HCT116 (cell line): ENCODE measurements around the gene TAF9B. TPM values are rescaled to one million over a fixed set of nuclear protein-coding genes. Genes with fewer than 3 reads are reported as not detected.
"Not testable (repeated sequence)": the region's sequence is repeated elsewhere in the genome, so short reads cannot be mapped to it uniquely, and the experiment has no call there.

Experiments used
- ATAC-seq: fragments of 200-7000 bp; cut with Tn5 transposase; 2 replicates; pipeline ENCODE4 v1.9.1; 2020; ENCODE audit warnings: mild to moderate bottlenecking, moderate library complexity
- BruUV-seq: library from RNA; stranded (reverse); fragments of 400-500 nt; replicated peaks from 2 replicates; lab custom pipeline; 2021; lab: Mats Ljungman, UMichigan
- CTCF ChIA-PET: fragments of 300-600 bp; sonication (Branson Sonifier 250); formaldehyde crosslinking; loops from one replicate; lab custom pipeline; 2021; ENCODE audit warnings: antibody characterized with exemption; lab: Charles Lee
- POLR2A ChIA-PET: fragments of 300-600, 350-600 bp; sonication (Branson Sonifier 250); formaldehyde crosslinking; loops from one replicate; lab custom pipeline; 2021; ENCODE audit warnings: antibody characterized with exemption; lab: Charles Lee
- RAD21 ChIA-PET, 2 experiments: fragments of 300-600 bp; sonication (Branson Sonifier 250); formaldehyde crosslinking; loops; one replicate each; lab custom pipeline; 2023; ENCODE audit warnings: low total read pairs in 2 of 2; ENCODE audit not compliant: uncharacterized antibody in 2 of 2, unreplicated experiment in 2 of 2, low non-redundant PET in 1 of 2; lab: Charles Lee
- DNase-seq: peaks from one replicate; pipeline ENCODE4 v3.0.0-alpha.2; 2010; ENCODE audit warnings: low read depth, low spot score
- H2AFZ ChIP-seq: fragments of 200-600 bp; shearing (Covaris generic), sonication (generic); 2 replicates; pipeline ENCODE4 v1.6.1; 2017; ENCODE audit warnings: low read depth, mixed run types, mixed read lengths, antibody characterized with exemption, low read length; ENCODE audit not compliant: poor library complexity, severe bottlenecking
- H3K27ac ChIP-seq: 2 replicates; pipeline ENCODE4 v1.5.1; 2012; ENCODE audit warnings: low read depth, low read length
- H3K27me3 ChIP-seq: fragments of 200-600 bp; sonication (generic); 2 replicates; pipeline ENCODE4 v1.6.1; 2016; ENCODE audit warnings: mixed run types, low read length, mixed read lengths; ENCODE audit not compliant: insufficient read depth
- H3K36me3 ChIP-seq, 2 experiments: fragments of 200-500 bp in 1 of 2; fragments of 200-600 bp in 1 of 2; sonication (Bioruptor generic) in 1 of 2; sonication (generic) in 1 of 2; 2 replicates each; pipeline versions ENCODE4 v1.5.1 to v1.6.1; 2014 to 2016; ENCODE audit warnings: low read length in 2 of 2, inconsistent platforms in 1 of 2, mixed read lengths in 1 of 2, mixed run types in 1 of 2; ENCODE audit not compliant: insufficient read depth in 2 of 2, control insufficient read depth in 1 of 2
- H3K4me1 ChIP-seq, 2 experiments: fragments of 200-600 bp in 1 of 2; sonication (generic) in 1 of 2; 2 replicates each; pipeline versions ENCODE4 v1.5.1 to v1.6.1; 2012 to 2017; ENCODE audit warnings: low read length in 2 of 2, inconsistent platforms in 1 of 2, mild to moderate bottlenecking in 1 of 2, mixed read lengths in 1 of 2, mixed run types in 1 of 2, moderate library complexity in 1 of 2; ENCODE audit not compliant: insufficient read depth in 2 of 2, control insufficient read depth in 1 of 2
- H3K4me2 ChIP-seq: fragments of 200-600 bp; sonication (generic); 2 replicates; pipeline ENCODE4 v1.6.1; 2017; ENCODE audit warnings: mixed run types, low read length, mixed read lengths
- H3K4me3 ChIP-seq, 2 experiments: fragments of 200-600 bp in 1 of 2; sonication (generic) in 1 of 2; replicated peaks in 1 of 2; 2 replicates each; pipeline ENCODE4 v1.5.1; 2011 to 2016; ENCODE audit warnings: low read length in 2 of 2, control low read depth in 1 of 2, low read depth in 1 of 2, mild to moderate bottlenecking in 1 of 2, mixed read lengths in 1 of 2, mixed run types in 1 of 2
- H3K79me2 ChIP-seq: fragments of 200-600 bp; sonication (generic); 2 replicates; pipeline ENCODE4 v1.6.1; 2017; ENCODE audit warnings: mild to moderate bottlenecking, mixed run types, low read length, moderate library complexity, mixed read lengths; ENCODE audit not compliant: insufficient read depth
- H3K9ac ChIP-seq: fragments of 200-600 bp; sonication (generic); 2 replicates; pipeline ENCODE4 v1.6.1; 2016; ENCODE audit warnings: low read length, mixed read lengths
- H3K9me2 ChIP-seq: fragments of 200-600 bp; sonication (generic), shearing (Covaris generic); 2 replicates; pipeline ENCODE4 v1.6.1; 2017; ENCODE audit warnings: mixed run types, mild to moderate bottlenecking, moderate library complexity; ENCODE audit not compliant: insufficient read depth
- H3K9me3 ChIP-seq, 2 experiments: fragments of 200-500 bp in 1 of 2; fragments of 200-600 bp in 1 of 2; sonication (Bioruptor generic) in 1 of 2; sonication (generic) in 1 of 2; 2 replicates each; pipeline ENCODE4 v1.6.1; 2014 to 2017; ENCODE audit warnings: low read length in 2 of 2, mixed read lengths in 2 of 2, inconsistent platforms in 1 of 2, low read depth in 1 of 2, mild to moderate bottlenecking in 1 of 2, mixed run types in 1 of 2, moderate library complexity in 1 of 2; ENCODE audit not compliant: control insufficient read depth in 1 of 2, insufficient read depth in 1 of 2
- H4K20me1 ChIP-seq: fragments of 200-600 bp; sonication (generic), shearing (Covaris generic); 2 replicates; pipeline ENCODE4 v1.6.1; 2017; ENCODE audit warnings: mixed run types, mild to moderate bottlenecking, moderate library complexity; ENCODE audit not compliant: insufficient read depth
- CBX3 ChIP-seq: IDR thresholded peaks from 2 replicates; pipeline ENCODE4 v1.6.1; 2012; ENCODE audit warnings: low read depth
- FOSL1 ChIP-seq: IDR thresholded peaks from 2 replicates; pipeline ENCODE4 v1.6.1; 2012; ENCODE audit warnings: low read depth
- POLR2A ChIP-seq: IDR thresholded peaks from 2 replicates; pipeline ENCODE4 v1.7.0; 2011; ENCODE audit warnings: borderline replicate concordance; ENCODE audit not compliant: insufficient read depth, insufficient read length; ENCODE audit errors: extremely low read depth
- POLR2AphosphoS5 ChIP-seq: IDR thresholded peaks from 2 replicates; pipeline ENCODE4 v1.6.1; 2011; ENCODE audit warnings: mild to moderate bottlenecking, low read depth, low read length, moderate library complexity
- REST ChIP-seq: IDR thresholded peaks from 2 replicates; pipeline ENCODE4 v1.6.1; 2012; ENCODE audit warnings: low read depth
- SIN3A ChIP-seq: IDR thresholded peaks from 2 replicates; pipeline ENCODE4 v1.6.1; 2012; ENCODE audit warnings: low read depth
- SRF ChIP-seq: IDR thresholded peaks from 2 replicates; pipeline ENCODE4 v1.6.1; 2012; ENCODE audit warnings: low read depth
- ZFX ChIP-seq: fragments of 450-650 bp; IDR thresholded peaks from 2 replicates; pipeline ENCODE4 v1.6.1; 2017
- ZNF274 ChIP-seq: fragments of 200-500 bp; sonication (Bioruptor generic); IDR thresholded peaks from 2 replicates; pipeline ENCODE4 v1.6.1; 2014; ENCODE audit warnings: mild to moderate bottlenecking, low read depth, low read length, inconsistent platforms
- intact Hi-C: fragments of 100-400 bp; cut with micrococcal nuclease; formaldehyde crosslinking; loops from 2 replicates; pipeline ENCODE4 v1.10.0; 2022
- total RNA-seq: library from RNA; stranded (reverse); gene quantifications from one replicate; pipeline ENCODE4 v1.2.1, GENCODE V29; 2021; ENCODE audit not compliant: unreplicated experiment

Gene TAF9B
- total RNA-seq, 1 experiment from 2014 or later, result 16.2 TPM

- H3K4me2 ChIP-seq, result no peak overlapping the region
- no peaks in the 10 kb centered on the region for H3K79me2 ChIP-seq
- H3K9ac ChIP-seq, result no peak overlapping the region
- H2AFZ ChIP-seq, result no peak overlapping the region
- no peaks in the 10 kb centered on the region for H3K27me3 ChIP-seq
- DNase-seq (no peak), ATAC-seq (no peak)
- intact Hi-C loops, result no loop called here
- H3K36me3 ChIP-seq, result no peaks in the 10 kb centered on the region
- H3K4me3 ChIP-seq, result no peak overlapping the region
- H3K27ac ChIP-seq, result no peak overlapping the region
- TF ChIP-seq REST, result no peak
- TF ChIP-seq ZFX, result no peak
- H4K20me1 ChIP-seq, result no peaks in the 10 kb centered on the region
- ChIA-PET CTCF (no interaction called here), POLR2A (no interaction called here), RAD21 (no interaction called here)
- no peaks in the 10 kb centered on the region for H3K4me1 ChIP-seq
- no TSS peak for BruUV-seq
- H3K9me3 ChIP-seq, result no peaks in the 10 kb centered on the region
- H3K9me2 ChIP-seq, result no peaks in the 10 kb centered on the region
Measured at GRCh38 chrX:78168065-78168464, 28.6 kb upstream of the TAF9B start.

GRCh38 chrX:78165425-78165824, 26.0 kb upstream of the TAF9B start:
- H3K9ac ChIP-seq, result no peak overlapping the region
- ChIA-PET RAD21 (no interaction called here), POLR2A (no interaction called here), CTCF (no interaction called here)
- no peaks in the 10 kb centered on the region for H3K36me3 ChIP-seq
- H3K4me1 ChIP-seq, result no peaks in the 10 kb centered on the region
- H2AFZ ChIP-seq, result no peak overlapping the region
- intact Hi-C loops, result no loop called here
- H3K9me3 ChIP-seq, result no peaks in the 10 kb centered on the region
- H3K27ac ChIP-seq, result no peak overlapping the region
- BruUV-seq, result no TSS peak
- H3K79me2 ChIP-seq, result no peaks in the 10 kb centered on the region
- H3K4me2 ChIP-seq, result no peak overlapping the region
- TF ChIP-seq REST (no peak), SIN3A (no peak), CBX3 (no peak), SRF (no peak), ZNF274 (no peak), POLR2A (no peak), FOSL1 (no peak), POLR2AphosphoS5 (no peak)
- TF ChIP-seq, all 23 proteins: peak for 0
- Histone ChIP-seq H3K4me3 (no peak overlapping the region), H3K27me3 (no peaks in the 10 kb centered on the region), H4K20me1 (no peaks in the 10 kb centered on the region), H3K9me2 (no peaks in the 10 kb centered on the region)
- DNase-seq (no peak), ATAC-seq (no peak)

- H3K27ac ChIP-seq, BruUV-seq, H3K9me3 ChIP-seq, intact Hi-C loops, DNase-seq, H3K4me2 ChIP-seq, H3K79me2 ChIP-seq, POLR2A ChIA-PET, H3K9me2 ChIP-seq, H3K4me1 ChIP-seq, H3K9ac ChIP-seq, RAD21 ChIA-PET, H4K20me1 ChIP-seq, H2AFZ ChIP-seq, H3K27me3 ChIP-seq, CTCF ChIA-PET, ATAC-seq, H3K36me3 ChIP-seq, H3K4me3 ChIP-seq: not testable (repeated sequence)
Measured at GRCh38 chrX:78163175-78163574, 23.7 kb upstream of the TAF9B start.
